ENCODE results near the gene ALPL. TPM values are rescaled to one million over a fixed set of nuclear protein-coding genes. Genes with fewer than 3 reads are reported as not detected.
A peak's percentile ranks its signal among the peaks of the same experiment; 100 is the strongest.

Gene ALPL
- total and polyA plus RNA-seq, 2 donors = 0.90 to 3.8 TPM

DNA sequence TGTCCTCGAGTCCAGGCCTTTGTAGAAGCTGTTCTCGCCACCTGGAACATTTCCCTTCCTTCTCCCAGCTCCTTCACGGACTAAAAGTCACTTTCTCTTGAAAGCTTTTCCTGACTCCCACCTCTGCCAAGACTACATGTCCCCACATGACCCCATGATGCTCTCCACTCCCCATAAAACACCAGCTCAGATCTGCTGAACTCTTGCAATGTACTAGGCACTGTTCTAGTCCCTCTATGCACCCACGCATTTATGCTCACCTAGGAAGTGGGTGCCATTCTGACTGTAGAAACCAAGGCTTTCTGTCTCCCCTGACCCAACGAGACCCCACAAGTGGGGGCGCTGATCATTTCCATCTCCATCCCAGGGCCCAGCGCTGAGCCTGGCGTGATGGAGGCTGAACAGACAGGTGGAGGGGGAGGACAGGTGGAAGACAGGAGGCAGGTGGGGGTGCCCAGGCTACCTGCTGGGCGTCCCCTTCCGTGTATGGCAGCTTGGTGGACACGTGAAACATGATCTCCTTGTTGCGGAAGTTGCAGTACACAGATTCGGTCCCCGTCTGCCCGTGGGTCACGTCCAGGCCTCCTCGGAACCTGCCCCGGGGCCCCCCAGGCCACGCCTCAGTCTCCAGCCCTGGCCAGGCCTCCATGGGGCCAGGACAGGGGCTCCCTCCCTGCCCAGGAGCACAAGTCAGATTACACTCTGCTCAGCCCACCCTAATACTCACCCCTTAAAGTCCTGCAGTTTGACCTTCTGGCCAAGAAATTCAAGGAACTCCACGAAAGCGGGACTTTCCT is 102.0 kb downstream of the ALPL start:
- Histone ChIP-seq H3K27ac (ENCODE audit: low read depth in 1 of 2, low read length in 1 of 2) (no peak overlapping the region), H3K4me1 (ENCODE audit: control insufficient read depth in 2 of 2, insufficient read depth in 2 of 2, low read length in 2 of 2) (peaks cover 0 to 3% of the 10 kb centered on the region in 2 donors), H3K27me3 (ENCODE audit: control insufficient read depth in 2 of 2, insufficient read depth in 1 of 2, low read length in 1 of 2) (peaks cover 0 to 24% of the 10 kb centered on the region in 2 donors), H3K9me3 (ENCODE audit: control insufficient read depth in 2 of 2, insufficient read depth in 1 of 2, low read length in 1 of 2) (no peaks in the 10 kb centered on the region), H3K4me3 (ENCODE audit: low read length in 2 of 2) (no peak overlapping the region), H3K36me3 (ENCODE audit: control insufficient read depth in 2 of 2, insufficient read depth in 2 of 2, low read length in 1 of 2) (no peaks in the 10 kb centered on the region)
- WGBS = 93% methylated on average over 21 of the region's 21 CpGs
- DNase-seq (ENCODE audit: low read depth in 6 of 9, low spot score in 9 of 9) = no peak

- Histone ChIP-seq H3K9me3 (ENCODE audit: control insufficient read depth in 2 of 2, insufficient read depth in 1 of 2, low read length in 1 of 2) (no peaks in the 10 kb centered on the region), H3K4me3 (ENCODE audit: low read length in 2 of 2) (no peak overlapping the region), H3K27me3 (ENCODE audit: control insufficient read depth in 2 of 2, insufficient read depth in 1 of 2, low read length in 1 of 2) (peaks cover 0 to 25% of the 10 kb centered on the region in 2 donors), H3K27ac (ENCODE audit: low read depth in 1 of 2, low read length in 1 of 2) (no peak overlapping the region), H3K36me3 (ENCODE audit: control insufficient read depth in 2 of 2, insufficient read depth in 2 of 2, low read length in 1 of 2) (no peaks in the 10 kb centered on the region), H3K4me1 (ENCODE audit: control insufficient read depth in 2 of 2, insufficient read depth in 2 of 2, low read length in 2 of 2) (peaks cover 0 to 3% of the 10 kb centered on the region in 2 donors)
- 97% methylated on average over 13 of the region's 13 CpGs for WGBS
- DNase-seq (ENCODE audit: low read depth in 6 of 9, low spot score in 9 of 9) = no peak
Measured at GRCh38 chr1:21612057-21612456, 102.8 kb downstream of the ALPL start.

DNA sequence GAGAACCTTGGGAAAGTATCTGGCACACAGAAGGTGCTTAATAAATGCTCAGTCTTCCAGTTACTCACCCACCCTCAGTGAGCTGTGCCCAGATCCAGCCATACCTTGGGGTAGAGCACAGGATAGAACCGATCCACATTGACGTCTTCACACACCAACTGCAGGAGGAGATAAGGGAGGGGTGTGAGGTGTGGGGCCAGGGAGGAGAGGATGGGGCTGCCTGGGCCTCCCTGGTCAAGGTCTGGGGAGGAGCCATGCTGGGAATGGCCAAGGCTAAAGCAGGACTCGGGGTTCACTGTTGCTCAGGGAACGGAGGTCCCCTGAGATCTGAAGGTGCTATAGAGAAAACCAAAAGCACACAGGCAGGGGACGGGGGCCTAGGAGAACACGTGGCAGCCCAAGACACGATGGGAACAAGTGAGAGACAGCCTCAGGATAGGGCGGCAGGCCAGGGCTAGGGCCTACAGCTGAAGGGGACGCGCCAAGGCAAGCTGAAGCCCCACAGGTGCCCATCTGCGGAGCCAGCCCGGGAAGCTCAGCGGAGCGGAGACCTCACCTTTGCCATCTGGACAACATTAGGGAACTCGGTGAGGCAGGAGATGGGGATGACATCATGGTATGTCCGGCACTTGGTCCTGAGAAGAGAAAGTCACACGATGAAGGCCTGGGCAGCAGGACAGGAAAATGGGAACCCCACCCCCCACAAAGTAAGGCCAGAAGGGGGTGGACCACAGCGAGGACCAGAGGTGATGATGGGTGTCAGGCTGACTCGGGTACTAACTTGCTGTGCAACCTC is 104.0 kb downstream of the ALPL start:
- H3K4me1 ChIP-seq (ENCODE audit: control insufficient read depth in 2 of 2, insufficient read depth in 2 of 2, low read length in 2 of 2) = peaks cover 0 to 4% of the 10 kb centered on the region in 2 donors
- H3K4me3 ChIP-seq (ENCODE audit: low read length in 2 of 2) = no peak overlapping the region
- H3K27me3 ChIP-seq (ENCODE audit: control insufficient read depth in 2 of 2, insufficient read depth in 1 of 2, low read length in 1 of 2) = peaks cover 0 to 24% of the 10 kb centered on the region in 2 donors
- DNase-seq (ENCODE audit: low read depth in 6 of 9, low spot score in 9 of 9) = no peak
- no peaks in the 10 kb centered on the region for H3K9me3 ChIP-seq (ENCODE audit: control insufficient read depth in 2 of 2, insufficient read depth in 1 of 2, low read length in 1 of 2)
- H3K27ac ChIP-seq (ENCODE audit: low read depth in 1 of 2, low read length in 1 of 2) = no peak overlapping the region
- 92% methylated on average over 19 of the region's 19 CpGs for WGBS
- H3K36me3 ChIP-seq (ENCODE audit: control insufficient read depth in 2 of 2, insufficient read depth in 2 of 2, low read length in 1 of 2) = no peaks in the 10 kb centered on the region

GRCh38 chr1:21614419-21615115 is 105.3 kb downstream of the ALPL start:
- H3K9me3 ChIP-seq (ENCODE audit: control insufficient read depth in 2 of 2, insufficient read depth in 1 of 2, low read length in 1 of 2) = no peaks in the 10 kb centered on the region
- 90% methylated on average over 11 of the region's 11 CpGs for WGBS
- peaks cover 0 to 27% of the 10 kb centered on the region in 2 donors for H3K27me3 ChIP-seq (ENCODE audit: control insufficient read depth in 2 of 2, insufficient read depth in 1 of 2, low read length in 1 of 2)
- no peaks in the 10 kb centered on the region for H3K36me3 ChIP-seq (ENCODE audit: control insufficient read depth in 2 of 2, insufficient read depth in 2 of 2, low read length in 1 of 2)
- H3K27ac ChIP-seq (ENCODE audit: low read depth in 1 of 2, low read length in 1 of 2) = no peak overlapping the region
- DNase-seq (ENCODE audit: low read depth in 6 of 9, low spot score in 9 of 9) = no peak
- H3K4me1 ChIP-seq (ENCODE audit: control insufficient read depth in 2 of 2, insufficient read depth in 2 of 2, low read length in 2 of 2) = peaks cover 0 to 12% of the 10 kb centered on the region in 2 donors
- H3K4me3 ChIP-seq (ENCODE audit: low read length in 2 of 2) = no peak overlapping the region

DNA sequence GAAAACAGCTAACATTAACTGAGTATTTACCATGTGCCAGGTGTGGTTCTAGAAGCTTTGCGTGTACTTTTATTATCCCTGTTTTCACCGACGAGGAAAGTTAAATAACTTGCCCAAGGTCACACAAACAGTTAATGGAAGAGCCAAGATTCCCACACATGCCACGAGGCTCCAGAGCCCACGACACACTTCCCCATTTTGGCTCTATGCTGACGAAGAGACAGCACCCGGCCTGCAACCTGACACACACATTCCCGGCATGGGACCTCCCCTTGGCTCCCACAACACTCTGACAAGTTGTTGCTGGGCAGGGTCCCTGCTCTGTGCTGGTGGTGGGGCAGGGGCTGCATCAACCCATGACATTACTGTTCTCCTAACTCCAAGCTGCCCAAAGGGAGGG is 107.1 kb downstream of the ALPL start:
- no peak overlapping the region for H3K4me3 ChIP-seq (ENCODE audit: low read length in 2 of 2)
- H3K4me1 ChIP-seq (ENCODE audit: control insufficient read depth in 2 of 2, insufficient read depth in 2 of 2, low read length in 2 of 2) = peaks cover 0 to 14% of the 10 kb centered on the region in 2 donors
- no peaks in the 10 kb centered on the region for H3K9me3 ChIP-seq (ENCODE audit: control insufficient read depth in 2 of 2, insufficient read depth in 1 of 2, low read length in 1 of 2)
- H3K27me3 ChIP-seq (ENCODE audit: control insufficient read depth in 2 of 2, insufficient read depth in 1 of 2, low read length in 1 of 2) = peaks cover 2 to 40% of the 10 kb centered on the region in 2 donors
- H3K27ac ChIP-seq (ENCODE audit: low read depth in 1 of 2, low read length in 1 of 2) = no peak overlapping the region
- no peak for DNase-seq (ENCODE audit: low read depth in 6 of 9, low spot score in 9 of 9)
- 62% methylated on average over 8 of the region's 8 CpGs for WGBS
- H3K36me3 ChIP-seq (ENCODE audit: control insufficient read depth in 2 of 2, insufficient read depth in 2 of 2, low read length in 1 of 2) = no peaks in the 10 kb centered on the region

GRCh38 chr1:21617126-21617738 is 108.0 kb downstream of the ALPL start:
- Histone ChIP-seq H3K4me1 (ENCODE audit: control insufficient read depth in 2 of 2, insufficient read depth in 2 of 2, low read length in 2 of 2) (peaks cover 1 to 14% of the 10 kb centered on the region in 2 donors), H3K9me3 (ENCODE audit: control insufficient read depth in 2 of 2, insufficient read depth in 1 of 2, low read length in 1 of 2) (no peaks in the 10 kb centered on the region), H3K27ac (ENCODE audit: low read depth in 1 of 2, low read length in 1 of 2) (no peak overlapping the region), H3K4me3 (ENCODE audit: low read length in 2 of 2) (no peak overlapping the region), H3K36me3 (ENCODE audit: control insufficient read depth in 2 of 2, insufficient read depth in 2 of 2, low read length in 1 of 2) (no peaks in the 10 kb centered on the region), H3K27me3 (ENCODE audit: control insufficient read depth in 2 of 2, insufficient read depth in 1 of 2, low read length in 1 of 2) (peaks cover 10 to 45% of the 10 kb centered on the region in 2 donors)
- DNase-seq (ENCODE audit: low read depth in 6 of 9, low spot score in 9 of 9) = no peak
- 95% methylated on average over 16 of the region's 16 CpGs for whole genome bisulfite sequencing

DNA sequence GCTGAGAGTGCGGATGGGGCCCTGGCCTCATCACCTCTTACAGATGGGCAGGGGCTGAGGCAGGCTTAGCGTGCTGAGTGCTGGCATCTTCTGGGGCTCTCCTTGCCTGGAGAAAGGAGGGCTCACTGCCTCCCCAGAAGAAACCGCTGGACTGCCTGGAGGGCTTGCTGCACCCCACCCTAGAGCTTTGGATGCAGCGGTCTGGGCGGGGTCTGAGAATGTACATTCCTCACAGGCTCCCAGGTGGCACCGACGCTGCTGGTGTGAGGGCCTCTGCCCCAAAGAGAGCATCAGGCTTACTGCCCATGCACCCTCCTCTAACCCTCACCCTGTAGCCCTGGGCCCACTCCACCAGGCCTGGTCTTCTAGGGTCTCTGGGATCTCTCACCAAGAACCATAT is 108.8 kb downstream of the ALPL start:
- peaks cover 2 to 19% of the 10 kb centered on the region in 2 donors for H3K4me1 ChIP-seq (ENCODE audit: control insufficient read depth in 2 of 2, insufficient read depth in 2 of 2, low read length in 2 of 2)

DNA sequence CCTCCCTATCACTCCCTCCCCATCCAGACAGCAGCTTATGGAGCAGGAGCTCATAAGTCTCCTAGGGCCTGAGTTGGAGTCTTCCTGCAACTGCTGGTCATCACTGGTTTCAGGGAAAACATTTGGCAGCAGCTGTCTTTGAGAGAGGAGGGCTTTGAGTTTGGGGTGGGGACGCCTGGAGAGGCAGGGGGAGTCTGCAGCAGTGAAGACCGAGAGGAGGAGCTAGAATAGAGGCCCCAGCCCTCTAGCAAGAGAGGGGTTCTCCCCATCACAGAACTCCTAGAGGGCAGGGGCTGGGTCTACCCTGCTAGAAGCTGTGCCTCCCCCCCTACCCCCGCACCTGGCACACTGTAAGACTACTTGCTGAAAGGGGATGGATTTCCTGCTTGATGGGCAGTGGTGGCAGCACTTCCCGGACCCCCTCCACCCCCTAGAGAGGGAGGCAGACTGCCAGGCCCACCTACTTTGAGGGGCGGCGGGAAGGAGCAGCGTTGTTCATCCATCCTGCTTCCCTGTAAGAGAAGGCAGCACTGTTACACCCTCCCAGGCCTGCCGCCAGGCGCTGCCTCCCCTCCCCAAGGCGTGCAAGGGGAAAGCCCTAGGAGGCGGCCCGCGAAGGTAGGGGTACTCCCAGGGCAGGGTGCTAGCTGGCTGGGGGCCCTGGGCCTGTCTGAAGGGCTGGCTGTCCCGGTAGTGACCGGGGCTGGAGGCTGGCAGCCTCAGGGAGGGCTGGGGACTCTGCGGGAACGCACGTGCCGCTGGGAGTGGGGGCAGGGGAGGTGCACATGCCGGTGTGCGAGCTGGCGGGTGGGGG is 109.5 kb downstream of the ALPL start:
- WGBS = 52% methylated on average over 22 of the region's 22 CpGs
- peak in 1 of 9 donors; percentile 31 for DNase-seq (ENCODE audit: low read depth in 6 of 9, low spot score in 9 of 9)
- peaks cover 2 to 24% of the 10 kb centered on the region in 2 donors for H3K4me1 ChIP-seq (ENCODE audit: control insufficient read depth in 2 of 2, insufficient read depth in 2 of 2, low read length in 2 of 2)

More for the DNA sequence above, 108.8 kb downstream of the ALPL start:
- peaks cover 15 to 51% of the 10 kb centered on the region in 2 donors for H3K27me3 ChIP-seq (ENCODE audit: control insufficient read depth in 2 of 2, insufficient read depth in 1 of 2, low read length in 1 of 2)
- H3K9me3 ChIP-seq (ENCODE audit: control insufficient read depth in 2 of 2, insufficient read depth in 1 of 2, low read length in 1 of 2) = no peaks in the 10 kb centered on the region
- DNase-seq (ENCODE audit: low read depth in 6 of 9, low spot score in 9 of 9) = no peak
- H3K36me3 ChIP-seq (ENCODE audit: control insufficient read depth in 2 of 2, insufficient read depth in 2 of 2, low read length in 1 of 2) = no peaks in the 10 kb centered on the region
- WGBS = 94% methylated on average over 7 of the region's 7 CpGs
- H3K4me3 ChIP-seq (ENCODE audit: low read length in 2 of 2) = no peak overlapping the region
- no peak overlapping the region for H3K27ac ChIP-seq (ENCODE audit: low read depth in 1 of 2, low read length in 1 of 2)

More for the DNA sequence above, 109.5 kb downstream of the ALPL start:
- H3K4me3 ChIP-seq (ENCODE audit: low read length in 2 of 2) = no peak overlapping the region
- H3K9me3 ChIP-seq (ENCODE audit: control insufficient read depth in 2 of 2, insufficient read depth in 1 of 2, low read length in 1 of 2) = no peaks in the 10 kb centered on the region
- H3K36me3 ChIP-seq (ENCODE audit: control insufficient read depth in 2 of 2, insufficient read depth in 2 of 2, low read length in 1 of 2) = no peaks in the 10 kb centered on the region
- peak overlapping the region in 1 of 2 donors; percentile 24 for H3K27ac ChIP-seq (ENCODE audit: low read depth in 1 of 2, low read length in 1 of 2)
- H3K27me3 ChIP-seq (ENCODE audit: control insufficient read depth in 2 of 2, insufficient read depth in 1 of 2, low read length in 1 of 2) = peaks cover 15 to 58% of the 10 kb centered on the region in 2 donors
